Upper lobe of right lung (tissue), 1 donor: ENCODE results near the gene HLA-B. TPM values are rescaled to one million over a fixed set of nuclear protein-coding genes. Genes with fewer than 3 reads are reported as not detected.
"Not testable (repeated sequence)": the region's sequence is repeated elsewhere in the genome, so short reads cannot be mapped to it uniquely, and the experiment has no call there.

Experiments used
- ATAC-seq: fragments of 200-7000 bp; cut with Tn5 transposase; one replicate; pipeline ENCODE4 v1.9.1; 2020; ENCODE audit warnings: mild to moderate bottlenecking, moderate library complexity
- DNase-seq: peaks from one replicate; pipeline ENCODE4 v3.0.0-alpha.2; 2020
- H3K27ac ChIP-seq: fragments of 200-600 bp; one replicate; pipeline ENCODE4 v1.8.0; 2022
- H3K27me3 ChIP-seq: fragments of 200-600 bp; one replicate; pipeline ENCODE4 v1.8.0; 2022; ENCODE audit warnings: mild to moderate bottlenecking
- H3K36me3 ChIP-seq: fragments of 200-600 bp; one replicate; pipeline ENCODE4 v1.8.0; 2022
- H3K4me1 ChIP-seq: fragments of 200-600 bp; one replicate; pipeline ENCODE4 v1.8.0; 2022
- H3K4me3 ChIP-seq: fragments of 200-600 bp; one replicate; pipeline ENCODE4 v1.8.0; 2022; ENCODE audit warnings: mild to moderate bottlenecking
- H3K9me3 ChIP-seq: fragments of 200-600 bp; one replicate; pipeline ENCODE4 v1.8.0; 2022
- intact Hi-C: fragments of 100-400 bp; cut with DNase I; formaldehyde crosslinking; loops from one replicate; pipeline ENCODE4 v1.11.0; 2022
- total RNA-seq: library from RNA; stranded (reverse); fragmentation: NEBNext Ultra II Directional; extraction: Animal tissue kit (Norgen Biotek cat#: 25700); gene quantifications from one replicate; pipeline ENCODE4 v1.2.1, GENCODE V29; 2021
- TF ChIP-seq, protein P1 (sequence below): fragments of 200-600 bp; IDR thresholded peaks from one replicate; pipeline ENCODE4 v1.8.0; 2022; ENCODE audit warnings: antibody characterized with exemption
- donor health status: DM: no; HTN: yes; CAD: no; lungs with severe emphysema.

Gene HLA-B
- total RNA-seq, 1 donor from 2014 or later: 2,632 TPM

DNA sequence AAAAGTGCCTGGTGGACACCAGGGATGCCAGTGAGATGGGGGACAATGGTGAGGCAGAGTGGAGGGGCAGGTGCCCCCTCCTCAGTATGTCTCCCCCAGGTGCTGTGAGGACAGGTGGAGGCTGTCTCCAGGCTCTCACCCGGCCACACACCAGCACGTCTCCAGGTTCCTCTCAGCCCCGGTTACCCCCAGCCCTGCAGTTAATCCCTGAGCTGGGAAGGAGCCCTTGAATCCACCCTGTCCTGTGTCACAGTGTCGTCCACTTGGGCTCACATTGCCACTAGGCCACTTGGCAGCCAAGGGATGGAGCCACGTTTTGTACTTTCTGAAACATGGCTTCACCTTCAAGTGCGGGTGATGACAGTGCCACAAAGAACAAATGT is 21.7 kb upstream of the HLA-B start:
- no peak overlapping the region for H3K4me3 ChIP-seq
- no peaks in the 10 kb centered on the region for H3K9me3 ChIP-seq
- intact Hi-C loops: loop anchor here (5.0 kb wide), 1 partner anchor 241 kb away; the partner anchor contains the start of gene PSORS1C2
- ATAC-seq (no peak), DNase-seq (no peak)
- H3K36me3 ChIP-seq: no peaks in the 10 kb centered on the region
- H3K4me1 ChIP-seq: no peaks in the 10 kb centered on the region
- peaks cover 30% of the 10 kb centered on the region for H3K27me3 ChIP-seq
- H3K27ac ChIP-seq: no peak overlapping the region
- TF ChIP-seq, protein P1, sequence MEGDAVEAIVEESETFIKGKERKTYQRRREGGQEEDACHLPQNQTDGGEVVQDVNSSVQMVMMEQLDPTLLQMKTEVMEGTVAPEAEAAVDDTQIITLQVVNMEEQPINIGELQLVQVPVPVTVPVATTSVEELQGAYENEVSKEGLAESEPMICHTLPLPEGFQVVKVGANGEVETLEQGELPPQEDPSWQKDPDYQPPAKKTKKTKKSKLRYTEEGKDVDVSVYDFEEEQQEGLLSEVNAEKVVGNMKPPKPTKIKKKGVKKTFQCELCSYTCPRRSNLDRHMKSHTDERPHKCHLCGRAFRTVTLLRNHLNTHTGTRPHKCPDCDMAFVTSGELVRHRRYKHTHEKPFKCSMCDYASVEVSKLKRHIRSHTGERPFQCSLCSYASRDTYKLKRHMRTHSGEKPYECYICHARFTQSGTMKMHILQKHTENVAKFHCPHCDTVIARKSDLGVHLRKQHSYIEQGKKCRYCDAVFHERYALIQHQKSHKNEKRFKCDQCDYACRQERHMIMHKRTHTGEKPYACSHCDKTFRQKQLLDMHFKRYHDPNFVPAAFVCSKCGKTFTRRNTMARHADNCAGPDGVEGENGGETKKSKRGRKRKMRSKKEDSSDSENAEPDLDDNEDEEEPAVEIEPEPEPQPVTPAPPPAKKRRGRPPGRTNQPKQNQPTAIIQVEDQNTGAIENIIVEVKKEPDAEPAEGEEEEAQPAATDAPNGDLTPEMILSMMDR: no peak

DNA sequence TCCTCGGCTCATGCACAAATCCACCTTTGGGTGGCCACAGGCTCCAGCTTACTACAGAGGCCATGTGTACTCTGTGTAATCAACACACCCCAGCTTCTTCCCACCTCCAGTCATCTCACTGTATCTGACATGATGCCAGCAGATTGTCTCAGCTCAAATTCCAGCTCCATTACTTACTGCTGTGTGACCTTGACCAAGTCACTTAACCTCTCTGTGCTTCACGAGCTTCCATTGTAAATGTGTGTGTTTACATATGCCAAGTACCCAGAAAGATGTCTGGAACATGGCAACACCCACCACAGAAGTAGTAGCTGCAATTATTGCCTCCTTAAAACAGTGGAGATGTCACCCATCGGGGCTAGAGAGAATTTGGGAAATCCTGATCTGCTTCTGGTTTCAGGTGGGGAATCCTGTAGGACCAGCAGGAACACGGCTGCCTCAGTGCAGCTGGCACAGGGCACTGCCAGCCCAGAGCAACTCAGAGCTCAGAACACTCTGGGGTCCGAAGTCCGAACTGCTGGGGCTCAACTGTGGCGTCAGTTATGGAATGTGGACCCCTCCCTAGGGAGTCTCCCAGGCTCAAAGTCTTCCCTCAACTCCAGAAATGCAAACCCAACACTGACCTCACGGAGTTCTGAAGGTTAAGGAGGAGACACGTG is 21.2 kb upstream of the HLA-B start:
- ATAC-seq: no peak
- no peak overlapping the region for H3K4me3 ChIP-seq

DNA sequence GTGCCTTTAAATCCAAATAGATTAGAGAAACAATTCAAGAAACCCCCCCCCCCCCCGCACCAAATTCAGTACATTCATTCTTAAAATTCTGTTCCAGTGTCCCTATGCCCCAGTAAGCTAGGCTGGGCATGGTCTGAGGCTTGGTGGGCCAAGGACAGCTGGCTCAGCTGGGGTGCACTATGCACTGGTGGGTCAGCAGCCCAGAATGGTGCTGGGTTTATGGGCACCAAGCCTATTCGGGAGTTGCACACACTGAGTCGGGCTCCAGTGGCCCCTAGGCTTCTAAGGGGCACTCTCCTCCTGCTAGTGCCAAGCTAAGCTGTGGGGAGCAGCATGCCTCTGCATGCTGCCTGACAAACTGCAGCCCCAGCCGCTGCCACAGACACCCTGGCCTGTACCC is 20.1 kb upstream of the HLA-B start:
- Histone ChIP-seq H3K36me3 (no peaks in the 10 kb centered on the region), H3K9me3 (no peaks in the 10 kb centered on the region), H3K4me1 (no peaks in the 10 kb centered on the region), H3K27me3 (peaks cover 27% of the 10 kb centered on the region), H3K27ac (no peak overlapping the region), H3K4me3 (no peak overlapping the region)
- TF ChIP-seq, protein P1: no peak
- intact Hi-C loops: loop anchor here (5.0 kb wide), 1 partner anchor 240 kb away; the partner anchor contains the start of gene PSORS1C2
- ATAC-seq: no peak
- no peak for DNase-seq

More for the DNA sequence above, 21.2 kb upstream of the HLA-B start:
- Histone ChIP-seq H3K27me3 (peaks cover 30% of the 10 kb centered on the region), H3K9me3 (no peaks in the 10 kb centered on the region), H3K4me1 (no peaks in the 10 kb centered on the region), H3K36me3 (no peaks in the 10 kb centered on the region), H3K27ac (no peak overlapping the region)
- intact Hi-C loops: loop anchor here (5.0 kb wide), 1 partner anchor 241 kb away; the partner anchor contains the start of gene PSORS1C2
- TF ChIP-seq, protein P1: no peak
- no peak for DNase-seq

DNA sequence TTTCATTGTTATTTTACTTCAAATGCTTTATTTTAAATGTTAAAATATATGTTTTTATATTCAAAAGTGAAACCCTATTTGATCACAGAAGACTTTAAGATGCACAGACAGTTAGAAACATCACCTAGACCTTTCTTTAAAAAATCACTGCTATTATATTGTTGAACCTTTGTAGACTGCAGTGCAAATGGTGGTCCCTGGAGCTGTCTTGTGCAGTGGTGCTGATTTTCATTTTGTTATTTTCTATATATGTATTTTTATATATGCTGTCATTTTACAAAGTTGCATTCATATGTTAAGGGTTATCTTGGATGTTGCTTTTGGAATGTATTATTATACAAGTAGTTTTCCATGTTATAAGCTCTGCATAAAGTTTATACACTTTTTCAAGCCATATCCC is 18.7 kb upstream of the HLA-B start:
- Histone ChIP-seq H3K4me3 (no peak overlapping the region), H3K27ac (no peak overlapping the region), H3K4me1 (no peaks in the 10 kb centered on the region), H3K36me3 (no peaks in the 10 kb centered on the region), H3K27me3 (peaks cover 24% of the 10 kb centered on the region), H3K9me3 (no peaks in the 10 kb centered on the region)
- no peak for DNase-seq
- no peak for ATAC-seq
- intact Hi-C loops: loop anchor here (5.0 kb wide), 1 partner anchor 238 kb away; the partner anchor contains the start of gene PSORS1C2
- TF ChIP-seq, protein P1: no peak

DNA sequence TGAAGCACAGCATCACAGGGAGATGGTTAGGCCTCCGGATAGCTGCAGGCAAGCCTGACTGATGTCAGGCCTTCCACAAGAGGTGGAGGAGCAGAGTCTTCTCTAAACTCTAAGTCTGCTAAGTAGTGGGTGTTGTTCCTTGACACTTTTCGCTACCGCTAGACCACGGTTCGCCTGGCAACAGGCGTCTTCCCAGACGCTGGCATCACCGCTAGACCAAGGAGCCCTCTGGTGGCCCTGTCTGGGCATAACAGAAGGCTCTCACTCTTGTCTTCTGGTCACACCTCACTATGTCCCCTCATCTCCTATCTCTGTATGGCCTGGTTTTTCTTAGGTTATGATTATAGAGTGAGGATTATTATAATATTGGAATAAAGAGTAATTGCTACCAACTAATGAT is 17.1 kb upstream of the HLA-B start:
- ATAC-seq, intact Hi-C loops, H3K27ac ChIP-seq, H3K4me3 ChIP-seq, H3K36me3 ChIP-seq, DNase-seq, H3K9me3 ChIP-seq, H3K4me1 ChIP-seq: not testable (repeated sequence)
- peaks cover 16% of the 10 kb centered on the region for H3K27me3 ChIP-seq
- TF ChIP-seq, protein P1: peak; percentile 48
